COLO668 (cell line): ENCODE measurements around the gene GABRA6.
"Not testable (repeated sequence)": the region's sequence is repeated elsewhere in the genome, so short reads cannot be mapped to it uniquely, and the experiment has no call there.

Source experiments
- DNase-seq: peaks from one replicate; lab custom pipeline; 2025; ENCODE audit not compliant: unreplicated experiment; lab: John Stamatoyannopoulos, UW

GABRA6 gene

DNA sequence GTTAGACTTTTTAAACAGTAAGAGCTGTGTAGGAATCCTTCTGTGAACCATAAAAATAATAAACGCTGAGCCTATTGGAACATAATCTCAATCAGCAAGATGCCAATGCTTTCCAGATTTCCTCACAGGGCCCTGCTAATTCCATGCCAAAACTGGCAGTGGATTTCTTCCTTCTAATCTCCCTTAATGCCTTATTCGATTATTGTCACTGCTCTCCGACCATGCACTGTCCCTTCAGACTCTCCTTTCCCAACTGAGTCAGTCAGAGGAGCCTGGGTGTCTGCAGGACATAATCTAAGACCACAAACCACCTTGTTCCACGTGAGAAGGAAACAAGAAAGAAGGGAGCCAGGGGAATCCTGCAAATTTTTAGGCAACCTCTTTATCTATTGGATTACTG is at the start of gene GABRA6:
TSS of gene GABRA6 (plus strand) at position 261 of the 400 bp plus-strand sequence. CDS start 269 bp downstream, outside the sequence.
- DNase-seq, result no peak

DNA sequence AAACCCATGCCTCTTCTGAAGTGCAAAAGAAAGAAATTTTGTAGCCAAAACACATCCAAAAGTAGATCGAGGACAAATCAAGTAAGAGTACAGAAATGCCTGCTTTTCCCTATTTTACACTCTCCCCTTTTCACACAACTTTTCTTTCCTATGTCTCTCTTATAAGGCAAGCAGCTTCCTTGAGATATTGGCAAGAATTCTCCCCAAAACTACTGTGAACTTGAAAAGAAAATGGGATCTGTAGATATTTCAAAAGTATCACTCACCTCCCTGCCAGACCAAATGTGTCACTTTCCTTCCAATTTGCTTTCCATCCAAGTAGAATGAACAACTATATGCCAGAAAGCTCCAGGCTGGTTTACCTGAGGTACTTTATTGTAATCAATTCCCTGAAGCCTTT is 47.9 kb upstream of the GABRA6 start:
- DNase-seq, result no peak

DNA sequence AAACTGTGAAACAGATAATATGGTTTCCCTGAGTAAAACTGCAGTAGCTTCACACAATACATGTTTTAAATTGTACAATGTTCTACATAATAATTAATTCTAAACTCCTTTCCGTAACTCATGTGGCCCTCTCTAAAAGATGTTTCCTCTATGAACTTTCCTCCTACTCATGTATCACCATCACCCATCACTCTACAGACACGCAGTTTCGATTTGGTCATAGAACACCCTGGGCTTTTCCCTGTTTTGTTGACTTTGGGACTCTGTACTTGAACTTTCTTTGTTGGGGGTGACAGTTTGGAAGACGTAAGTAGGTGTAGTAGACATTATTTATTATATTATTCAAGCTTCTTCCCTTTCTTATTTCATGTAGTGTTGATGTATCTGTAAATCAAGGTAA is 44.1 kb upstream of the GABRA6 start:
- no peak for DNase-seq

DNA sequence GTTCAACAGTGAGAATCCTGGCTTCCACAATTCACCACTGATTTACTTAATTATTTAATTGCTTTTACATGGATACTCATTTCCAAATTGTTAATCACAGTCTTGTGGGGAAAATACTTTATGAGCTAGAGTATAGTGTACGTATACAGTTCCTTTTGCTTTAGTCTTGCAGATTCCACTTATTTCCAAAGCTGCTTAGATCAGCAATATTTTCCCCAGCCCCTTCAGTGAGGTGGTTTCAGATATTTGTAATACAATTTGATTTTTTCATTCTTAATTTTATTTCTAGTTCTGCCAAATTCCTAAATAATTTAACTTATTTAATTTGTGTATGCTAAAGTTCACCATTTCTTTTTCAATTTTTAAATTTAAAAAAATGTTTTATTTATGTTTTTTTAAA is 40.3 kb upstream of the GABRA6 start:
- no peak for DNase-seq

DNA sequence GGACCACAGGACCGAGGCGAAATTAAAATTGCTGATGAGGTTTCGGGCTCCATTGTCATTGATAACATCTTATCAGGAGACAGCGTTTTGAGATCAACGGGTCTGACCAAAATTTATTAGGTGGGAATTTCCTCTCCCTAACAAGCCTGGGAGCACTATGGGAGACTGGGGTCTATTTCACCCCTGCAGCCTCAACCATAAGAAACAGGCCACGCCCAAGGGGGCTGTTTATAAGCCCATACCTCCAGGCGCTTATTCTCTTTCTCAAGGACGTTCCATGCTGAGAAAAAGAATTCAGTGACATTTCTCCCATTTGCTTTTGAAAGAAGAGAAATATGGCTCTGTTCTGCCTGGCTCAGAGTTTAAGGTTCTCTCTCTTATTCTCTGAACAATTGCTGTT is 33.6 kb upstream of the GABRA6 start:
- DNase-seq, result not testable (repeated sequence)

DNA sequence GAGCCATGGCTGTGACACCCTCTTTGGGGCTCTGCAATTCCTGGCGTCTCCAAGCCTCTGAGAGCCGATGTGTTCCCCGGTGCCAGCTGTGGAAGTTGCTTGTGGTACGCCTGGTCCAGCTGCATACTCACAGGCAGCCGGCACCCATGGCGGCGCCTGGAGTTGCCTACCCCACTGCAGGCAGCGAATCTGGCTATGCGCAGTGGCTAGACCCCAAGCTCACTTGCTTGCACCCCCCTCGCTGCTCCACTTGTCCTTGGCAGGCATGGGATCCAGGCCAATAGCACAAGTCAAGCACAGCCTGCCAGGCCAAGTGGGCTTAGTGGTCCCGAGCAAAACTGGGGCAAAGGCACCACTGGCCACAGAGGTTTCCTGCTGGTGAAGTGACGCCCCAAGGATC is 24.7 kb upstream of the GABRA6 start:
- no peak for DNase-seq

DNA sequence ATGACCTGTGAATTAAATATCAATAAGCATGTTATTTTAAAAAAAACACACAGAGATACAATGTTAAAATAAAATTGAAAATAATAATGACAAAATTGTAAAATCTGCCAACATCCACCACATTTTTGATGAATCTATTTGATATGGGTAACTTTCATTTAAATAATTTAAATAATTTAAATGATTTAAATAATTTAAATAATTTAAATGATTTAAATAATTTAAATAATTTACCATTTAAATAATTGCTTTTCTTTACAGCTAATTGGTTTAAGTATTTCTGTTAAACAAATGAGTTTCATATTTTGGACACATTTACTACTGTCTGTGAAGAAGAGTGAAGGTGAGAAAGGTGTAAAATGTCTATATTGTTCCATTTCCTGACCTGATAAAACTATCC is 22.1 kb upstream of the GABRA6 start:
- DNase-seq, result no peak

DNA sequence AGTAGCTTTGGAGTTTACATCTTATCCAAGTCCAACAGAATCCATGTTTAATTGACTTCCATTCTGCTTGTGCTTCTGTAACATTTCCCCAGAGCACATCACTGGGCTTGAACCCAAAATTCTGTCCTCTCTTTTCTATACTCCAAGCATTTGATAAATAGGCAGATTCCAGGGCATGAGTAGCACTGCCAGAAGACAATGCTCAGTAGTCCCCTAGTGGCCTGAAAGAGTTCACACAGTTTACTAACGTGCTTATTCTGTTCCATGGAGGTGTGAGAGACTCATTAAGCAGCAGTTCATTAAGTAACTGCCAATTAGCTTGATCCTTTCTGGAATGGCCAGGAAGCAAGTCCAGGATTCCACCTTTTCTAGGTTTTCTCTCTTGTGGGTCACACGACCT is 9.4 kb upstream of the GABRA6 start:
- DNase-seq, result no peak

DNA sequence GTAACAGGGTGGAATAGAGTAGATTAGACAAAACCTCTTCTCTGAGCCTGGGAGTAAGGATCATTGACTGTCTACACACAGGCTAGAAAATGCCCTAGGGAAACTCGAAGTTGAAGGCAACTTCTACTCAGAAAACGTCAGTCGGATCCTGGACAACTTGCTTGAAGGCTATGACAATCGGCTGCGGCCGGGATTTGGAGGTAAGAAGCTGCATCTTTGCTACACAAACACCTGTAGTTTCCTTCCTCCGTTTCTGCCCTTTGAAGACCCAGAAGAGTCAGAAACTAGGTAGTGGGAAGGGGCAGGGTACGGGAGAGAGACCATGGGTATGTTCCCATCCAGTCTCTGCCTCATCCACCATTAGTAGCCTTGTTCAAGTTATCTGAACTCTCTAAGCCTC is 628 bp downstream of the GABRA6 start:
- no peak for DNase-seq

DNA sequence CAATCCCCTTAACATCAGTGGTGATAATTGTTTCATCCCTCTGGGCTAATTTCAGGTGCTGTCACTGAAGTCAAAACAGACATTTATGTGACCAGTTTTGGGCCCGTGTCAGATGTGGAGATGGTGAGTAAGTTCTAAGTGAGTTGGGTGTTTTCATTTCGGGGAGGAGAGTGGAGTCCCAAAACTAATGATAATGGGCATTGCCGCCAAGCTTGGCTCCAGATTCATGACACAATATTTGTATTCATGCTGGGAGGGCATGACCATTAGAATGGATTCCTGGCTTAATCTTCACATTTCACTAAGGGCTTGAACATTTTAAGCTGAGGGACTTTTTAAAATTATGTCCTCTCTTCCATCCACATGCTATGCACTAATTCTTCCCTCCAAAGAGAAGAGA is 1.4 kb downstream of the GABRA6 start:
- no peak for DNase-seq

DNA sequence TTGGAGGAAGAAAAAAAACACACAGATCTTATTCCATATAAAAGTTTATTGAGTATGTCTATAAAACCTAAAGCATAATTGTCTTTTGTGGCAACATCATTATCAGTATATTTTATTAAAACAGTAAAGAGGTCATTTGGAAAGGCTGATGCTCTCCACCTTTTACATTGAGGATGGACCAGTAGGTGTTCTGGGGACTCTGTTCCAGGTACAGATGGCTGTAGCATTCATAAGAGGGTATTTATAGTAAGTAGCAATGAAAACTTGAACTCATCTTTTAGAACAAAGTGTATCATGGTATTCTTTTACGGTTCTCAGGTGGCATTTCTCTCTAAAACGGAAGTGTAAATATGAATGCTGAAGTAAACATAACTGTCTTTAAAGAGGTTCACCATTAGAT is 1.8 kb downstream of the GABRA6 start:
- DNase-seq, result no peak

DNA sequence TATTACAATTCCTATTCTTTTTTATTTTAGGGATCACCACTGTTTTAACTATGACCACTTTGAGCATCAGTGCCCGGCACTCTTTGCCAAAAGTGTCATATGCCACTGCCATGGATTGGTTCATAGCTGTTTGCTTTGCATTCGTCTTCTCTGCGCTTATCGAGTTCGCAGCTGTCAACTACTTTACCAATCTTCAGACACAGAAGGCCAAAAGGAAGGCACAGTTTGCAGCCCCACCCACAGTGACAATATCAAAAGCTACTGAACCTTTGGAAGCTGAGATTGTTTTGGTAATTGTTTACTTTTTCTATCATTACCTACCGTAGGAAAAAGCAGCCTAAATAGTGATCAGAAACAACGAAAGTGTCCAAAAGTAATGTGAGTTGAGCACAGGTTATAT is 6.4 kb downstream of the GABRA6 start:
- no peak for DNase-seq

DNA sequence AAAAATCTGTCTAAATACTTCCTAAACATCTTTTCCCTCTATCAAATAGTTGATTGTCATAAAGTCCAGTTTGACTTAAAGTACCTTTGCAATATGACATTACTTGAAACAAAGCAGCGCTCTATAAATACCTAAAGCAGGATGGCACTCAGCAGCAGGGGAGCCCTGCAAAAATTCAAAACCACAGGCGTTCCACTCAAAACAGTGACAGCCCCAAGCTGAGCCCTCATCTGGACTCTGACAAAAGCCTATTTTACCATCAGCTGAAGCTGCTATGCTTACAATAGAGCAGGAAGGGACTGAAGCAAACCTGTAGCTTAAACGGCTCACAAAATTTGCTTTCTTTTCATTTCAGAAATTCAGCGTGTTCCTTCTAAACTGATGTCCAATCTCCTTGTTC is 11.5 kb downstream of the GABRA6 start:
- DNase-seq, result no peak

DNA sequence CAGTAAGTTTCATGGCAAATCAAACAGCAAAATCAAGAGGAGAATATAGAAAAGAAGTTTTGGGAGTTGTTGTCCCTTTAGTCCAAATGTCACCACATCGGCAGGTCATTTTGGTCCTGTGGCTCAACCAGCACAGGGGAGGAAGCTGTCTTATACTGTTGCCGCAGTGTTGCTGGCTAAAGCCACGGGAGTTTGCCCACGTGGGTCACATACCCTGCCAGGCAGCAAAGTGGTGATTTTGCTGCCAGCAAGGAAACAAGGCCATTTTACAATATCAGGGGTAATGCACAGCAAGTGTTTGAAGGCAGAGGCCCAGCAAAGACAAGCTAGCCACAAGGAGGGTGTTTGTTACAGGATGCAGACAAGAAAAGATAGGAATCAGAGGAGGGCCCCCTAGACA is 14.5 kb downstream of the GABRA6 start:
- DNase-seq, result no peak

DNA sequence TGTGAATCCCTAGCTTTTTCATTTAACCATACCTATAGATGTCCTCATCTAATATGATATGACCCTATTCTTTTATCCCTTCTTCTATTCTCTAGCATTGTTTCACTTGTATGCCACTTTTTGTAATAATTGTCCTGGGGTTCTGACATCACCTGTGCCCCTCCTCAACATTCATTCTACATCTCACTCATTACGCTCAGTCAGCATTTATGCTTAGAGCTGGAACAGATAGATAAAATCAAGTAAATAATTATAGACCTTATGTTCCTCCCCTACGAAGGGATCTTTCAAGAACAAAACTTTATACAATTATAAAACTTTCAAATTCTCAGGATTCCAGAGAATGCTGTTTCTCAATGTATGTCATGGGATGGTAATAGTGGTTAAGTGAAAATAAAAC is 18.0 kb downstream of the GABRA6 start:
- no peak for DNase-seq

DNA sequence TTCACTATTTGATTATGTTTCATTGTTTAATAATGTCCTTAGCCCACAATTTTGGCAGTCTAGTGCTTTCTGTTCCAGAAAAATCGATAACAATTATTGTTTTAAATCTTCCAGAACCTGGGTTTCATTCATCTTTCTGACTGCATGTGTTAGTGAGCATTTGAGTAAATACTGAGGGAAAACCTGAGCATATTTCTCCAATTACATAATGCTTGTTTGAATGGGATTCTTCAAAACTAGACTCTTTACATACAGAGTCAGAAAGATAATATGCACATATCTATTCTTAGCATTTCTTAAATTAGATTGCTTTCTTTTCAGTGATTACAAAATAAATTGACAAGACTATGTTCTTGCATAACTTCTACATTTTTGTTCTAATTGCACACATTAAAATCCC is 21.9 kb downstream of the GABRA6 start:
- no peak for DNase-seq

DNA sequence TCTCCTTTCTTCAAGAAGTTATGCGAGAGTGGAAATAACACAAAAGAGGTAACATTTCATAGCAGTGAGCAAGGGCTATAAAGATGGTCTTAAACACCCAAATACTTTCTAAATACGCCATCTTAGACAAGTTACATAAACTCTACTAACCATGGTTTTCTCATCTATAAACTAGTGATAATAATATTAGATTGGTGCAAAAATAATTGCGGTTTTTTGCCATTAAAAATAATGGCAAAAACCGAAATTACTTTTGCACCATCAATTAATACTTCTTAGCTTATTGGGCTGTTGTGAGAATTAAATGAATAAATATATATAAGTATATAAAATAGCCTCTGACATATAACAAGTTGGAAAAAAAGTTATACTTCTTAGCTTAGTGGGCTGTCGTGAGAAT is 23.7 kb downstream of the GABRA6 start:
- no peak for DNase-seq

DNA sequence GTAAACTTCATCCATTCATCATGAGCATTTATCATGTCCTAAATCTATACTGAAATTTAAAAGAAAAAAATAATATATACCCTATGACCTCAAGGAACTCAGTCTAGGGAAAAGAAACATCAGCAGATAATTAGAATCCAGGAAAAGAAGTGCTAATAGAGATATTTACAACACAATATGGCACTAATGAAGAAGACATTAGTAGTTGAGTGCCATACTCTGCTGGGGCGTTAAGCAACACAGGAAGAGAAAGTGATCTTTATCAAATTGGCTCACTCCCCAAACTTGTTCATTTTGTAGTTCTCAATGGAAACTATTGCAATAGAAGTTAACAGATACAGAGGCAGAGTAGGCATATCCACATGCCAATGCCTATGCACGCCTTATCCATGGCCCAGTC is 27.5 kb downstream of the GABRA6 start:
- DNase-seq, result no peak

DNA sequence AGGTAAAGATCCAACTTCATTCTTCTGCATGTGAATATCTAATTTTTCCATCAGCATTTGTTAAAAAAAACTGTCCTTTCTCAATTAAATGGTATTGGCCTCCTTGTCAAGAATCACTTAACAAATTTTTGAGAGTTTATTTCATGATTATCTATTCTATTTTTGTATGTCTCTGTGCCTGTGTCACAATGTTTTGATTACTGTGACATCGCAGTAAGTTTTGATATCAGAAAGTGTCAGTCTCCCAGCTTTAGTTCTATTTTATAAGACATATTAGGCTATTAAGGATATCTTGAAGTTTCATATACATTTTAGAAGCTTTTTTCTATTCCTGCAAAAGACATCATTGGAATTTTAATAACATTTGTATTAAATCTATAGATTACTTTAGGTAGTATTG is 33.6 kb downstream of the GABRA6 start:
- DNase-seq, result no peak

DNA sequence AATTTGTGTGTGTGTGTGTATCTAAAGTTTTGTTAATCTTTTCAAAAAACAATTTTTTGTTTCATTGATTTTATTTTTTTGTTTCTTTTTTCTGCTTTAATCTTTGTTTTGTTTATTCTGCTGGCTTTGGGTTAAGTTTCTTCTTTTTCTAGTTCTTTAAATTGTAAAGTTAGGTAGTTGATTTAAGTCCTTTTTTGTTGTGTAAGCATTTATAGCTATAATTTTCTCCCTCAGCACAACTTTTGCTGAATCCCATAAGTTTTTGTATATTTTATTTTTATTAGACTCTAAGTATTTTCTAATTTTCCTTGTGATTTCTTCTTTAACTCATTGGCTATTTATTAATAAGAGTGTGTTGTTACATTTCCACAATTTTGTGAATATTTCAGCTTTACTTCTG is 34.9 kb downstream of the GABRA6 start:
- DNase-seq, result no peak

DNA sequence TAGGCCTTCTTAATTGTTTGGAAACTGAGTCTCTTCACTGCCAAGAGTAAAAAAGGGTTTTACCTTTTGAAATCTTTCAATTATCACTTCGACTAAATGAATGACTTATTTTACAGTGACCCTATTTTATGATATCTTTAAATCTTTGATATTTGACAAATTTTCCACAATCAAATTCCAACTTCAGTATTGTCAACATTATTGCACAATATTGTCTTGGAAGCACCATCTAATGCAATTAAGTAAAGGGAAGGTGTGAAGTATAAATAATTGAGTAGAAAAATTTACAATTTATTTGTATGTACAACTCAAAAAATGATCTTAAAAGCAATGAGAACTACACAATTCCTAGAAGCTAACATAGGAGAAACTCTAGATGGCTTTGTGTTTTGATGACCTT is 49.2 kb downstream of the GABRA6 start:
- no peak for DNase-seq

DNA sequence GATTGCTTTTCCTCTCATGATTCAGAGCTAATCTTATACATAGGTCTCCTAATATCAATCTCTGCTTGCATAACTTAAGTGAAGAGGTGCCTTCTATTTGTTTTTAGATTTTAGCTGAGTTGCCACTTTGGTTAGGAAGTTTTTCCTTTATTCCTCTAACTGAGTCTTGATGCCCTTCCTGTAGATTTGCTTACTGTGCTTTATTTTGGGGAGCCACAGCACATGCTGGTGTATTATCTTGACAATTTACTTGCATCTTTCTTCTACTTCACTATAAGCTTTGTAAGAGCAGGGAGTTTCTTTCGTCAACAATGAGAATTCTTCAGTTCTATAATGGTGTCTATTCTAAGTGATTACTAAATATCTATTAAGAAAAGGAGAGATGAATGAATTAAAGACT is 54.9 kb downstream of the GABRA6 start:
- DNase-seq, result no peak

DNA sequence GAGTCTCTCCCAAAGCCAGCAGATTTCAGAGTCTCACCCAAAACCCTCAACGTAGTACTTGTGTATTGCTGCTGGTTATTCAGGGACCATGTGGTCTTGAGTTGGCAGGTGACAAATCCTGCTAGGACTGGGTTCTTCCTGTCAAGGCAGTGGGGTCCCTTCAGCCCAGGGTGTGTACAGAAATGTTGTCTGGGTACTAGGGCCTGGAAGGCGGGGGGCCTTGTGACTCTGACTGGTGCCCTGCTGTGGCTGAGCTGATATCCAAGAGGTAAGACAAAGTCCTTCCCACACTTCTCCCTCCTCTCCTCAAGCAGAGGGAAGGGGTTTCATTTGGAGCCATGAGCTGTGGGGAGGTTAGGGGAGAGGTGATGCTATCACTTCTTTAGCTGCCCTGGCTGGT is 58.8 kb downstream of the GABRA6 start:
- DNase-seq, result no peak

DNA sequence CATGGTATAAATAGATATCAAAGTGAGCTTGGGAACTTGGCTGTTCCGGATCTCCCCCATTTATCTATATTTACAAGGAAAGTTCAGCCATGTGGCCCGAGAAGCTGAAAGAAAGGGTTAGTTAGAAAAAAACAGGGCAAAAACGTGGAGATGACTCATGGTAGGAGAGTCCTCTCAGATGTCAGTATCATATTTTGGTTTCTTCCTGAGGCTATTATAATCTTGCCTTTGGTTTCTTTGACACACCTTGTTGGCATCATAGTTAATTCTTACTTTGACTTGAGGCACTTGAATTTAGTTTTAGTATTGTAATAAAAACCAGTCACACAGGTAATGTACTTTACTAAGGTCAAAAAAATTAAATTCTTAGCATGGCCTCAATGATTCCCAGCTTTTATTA is 59.9 kb downstream of the GABRA6 start:
- no peak for DNase-seq
